Fibroblast of skin of right biceps (primary cell): ENCODE measurements around the gene SLC35F3.

Experiments
- DNase-seq: peaks from one replicate; pipeline ENCODE4 v3.0.0-alpha.2; 2013

Gene SLC35F3

DNA sequence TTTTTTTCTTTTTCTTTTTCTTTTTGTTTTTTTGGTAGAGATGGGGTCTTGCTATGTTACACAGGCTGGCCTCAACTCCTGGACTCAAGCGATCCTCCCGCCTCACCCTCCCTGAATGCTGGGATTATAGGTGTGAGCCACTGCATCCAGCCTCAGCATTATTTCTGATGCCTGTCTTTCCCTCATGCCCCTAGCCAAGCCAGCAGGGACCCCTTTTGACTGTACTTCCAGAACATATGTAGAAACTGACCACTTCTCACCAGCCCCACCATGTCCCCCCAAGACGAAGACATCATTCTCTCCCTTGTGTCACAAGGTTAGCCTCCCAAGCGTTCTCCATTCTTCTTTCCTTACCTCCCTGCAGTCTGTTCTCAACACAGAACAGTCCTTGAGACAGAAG is 360.8 kb downstream of the SLC35F3 start:
- DNase-seq, result no peak

DNA sequence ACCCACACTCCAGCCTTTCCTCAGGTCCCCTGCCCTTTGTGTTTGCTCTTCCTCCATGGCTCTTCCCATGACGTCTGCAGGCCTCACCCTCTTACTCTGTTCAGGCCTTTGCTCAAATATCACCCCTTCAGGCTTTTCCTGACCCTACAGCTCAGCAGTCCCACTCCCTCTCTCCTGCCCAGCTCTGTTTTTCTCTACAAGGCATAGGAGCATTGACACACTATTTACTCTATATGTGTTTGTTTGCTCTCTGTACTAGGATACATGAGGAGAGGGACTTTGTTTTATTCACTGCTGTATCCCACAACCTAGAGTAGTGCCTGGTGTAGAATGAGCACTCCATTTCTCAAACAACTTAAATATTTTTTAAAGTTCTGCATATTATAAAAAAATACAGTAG is 361.4 kb downstream of the SLC35F3 start:
- DNase-seq, result no peak

DNA sequence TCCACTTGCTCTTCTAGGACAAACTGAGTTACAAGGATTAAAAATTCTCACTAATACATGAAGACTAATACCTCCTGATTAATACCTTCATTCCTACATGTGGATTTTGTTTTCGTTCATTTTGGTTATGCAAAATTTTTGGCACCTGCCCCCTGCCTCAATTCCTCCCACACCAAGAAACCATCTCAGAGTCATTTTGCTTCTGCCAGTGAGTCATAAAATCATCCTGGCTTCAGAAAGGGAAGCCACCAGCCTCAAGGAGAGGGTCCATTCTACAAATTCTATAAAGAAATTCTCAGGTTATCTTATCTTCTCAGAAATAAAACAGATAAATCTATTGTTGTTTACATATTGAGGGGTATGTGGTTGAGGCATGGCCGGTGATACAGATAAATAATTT is 365.6 kb downstream of the SLC35F3 start:
- no peak for DNase-seq

DNA sequence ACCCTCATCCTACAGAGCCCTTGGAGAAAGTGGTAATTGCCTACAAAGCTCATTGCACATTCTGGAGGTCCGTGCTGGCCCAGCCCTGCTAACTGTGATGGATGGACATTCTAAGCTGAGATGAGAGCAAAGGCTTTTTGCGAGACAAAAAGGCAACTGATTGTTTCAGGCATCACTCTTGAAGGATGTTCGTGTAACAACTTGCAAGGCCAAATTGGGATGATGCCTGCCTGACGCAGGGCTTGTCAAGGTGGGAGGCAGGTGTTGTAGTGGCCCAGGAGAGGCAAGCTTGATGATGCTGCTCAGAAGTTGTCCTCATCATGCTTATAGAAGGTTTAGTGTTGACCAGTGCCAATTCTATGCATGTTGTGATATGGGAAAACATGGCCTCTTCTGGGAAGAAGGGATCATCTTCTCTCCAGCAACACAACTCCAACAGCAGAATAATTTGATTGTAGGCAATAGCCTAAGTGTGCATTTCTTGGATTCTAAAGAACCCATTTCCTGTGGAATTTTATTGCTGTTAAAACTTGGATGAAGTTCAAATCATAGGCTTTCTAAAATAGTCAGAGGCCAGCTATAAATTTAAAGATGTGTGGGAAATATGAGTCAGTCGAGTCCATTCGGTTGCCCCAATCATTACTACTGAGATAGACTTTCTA is 366.2 kb downstream of the SLC35F3 start:
- DNase-seq, result no peak

DNA sequence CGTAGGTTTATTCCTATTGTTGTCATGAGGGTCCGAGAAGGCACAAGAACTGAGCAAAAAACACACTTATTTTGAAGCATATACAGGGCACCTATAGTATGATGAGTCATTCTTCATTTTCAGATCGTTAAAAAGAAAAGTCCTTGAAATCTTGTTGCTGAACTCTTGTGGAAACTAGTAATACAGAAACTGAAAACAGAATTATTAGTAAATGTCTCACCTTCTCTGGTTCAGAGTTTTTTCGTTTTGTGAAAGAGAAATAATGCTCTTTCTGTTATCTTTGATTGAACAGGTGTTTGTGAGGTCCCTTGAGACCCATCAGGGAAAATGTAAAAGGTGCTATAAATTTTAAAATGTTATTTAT is 366.7 kb downstream of the SLC35F3 start:
- no peak for DNase-seq

DNA sequence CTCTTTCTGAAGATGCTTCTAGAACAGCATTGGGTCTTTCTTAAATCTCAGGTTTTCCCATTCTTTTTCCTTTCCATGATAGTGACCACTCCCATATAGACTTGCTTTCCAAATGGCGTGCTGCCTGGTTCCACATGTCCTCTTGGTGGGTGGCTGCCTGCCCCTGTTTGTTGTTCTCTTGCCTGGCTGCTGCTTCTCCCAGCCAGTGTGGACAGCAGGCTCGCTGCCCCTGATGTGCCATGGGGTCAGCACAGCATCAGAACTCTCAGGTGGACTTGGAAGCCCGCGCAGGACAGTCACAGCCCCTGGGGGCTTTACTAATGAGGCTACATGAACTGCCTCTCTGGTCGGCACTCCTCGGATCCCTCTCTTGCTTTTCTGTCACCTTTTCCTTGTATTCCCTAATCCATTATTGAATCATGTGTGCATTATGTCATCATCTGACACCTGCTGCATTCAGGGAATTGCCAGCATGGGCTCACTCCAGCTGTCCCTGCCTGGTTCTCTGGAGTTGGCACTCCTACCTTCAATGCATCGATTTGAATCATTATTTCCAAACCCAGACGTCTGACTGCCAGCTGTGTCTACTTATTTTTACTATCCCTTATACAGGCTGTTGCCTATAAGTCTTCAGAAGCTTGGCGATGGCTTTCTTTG is 368.3 kb downstream of the SLC35F3 start:
- no peak for DNase-seq

DNA sequence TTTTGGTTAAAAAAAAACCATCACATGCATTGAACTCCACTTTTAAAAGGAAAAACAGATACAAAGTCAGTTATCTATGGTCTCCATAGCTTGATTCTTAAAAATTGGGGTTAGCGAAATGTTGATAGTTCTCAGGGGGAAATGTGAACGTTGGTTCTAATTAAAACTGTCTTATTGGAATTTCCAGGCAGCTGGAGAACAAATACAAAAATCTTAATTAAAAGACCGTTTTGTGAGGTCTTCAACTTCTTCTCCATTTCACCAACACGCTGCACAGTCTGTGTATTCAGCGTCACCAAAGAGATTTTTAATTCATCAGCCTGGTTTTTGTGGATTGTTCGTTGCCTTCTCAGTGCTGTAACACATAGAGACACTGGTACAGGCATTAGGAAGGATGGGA is 369.5 kb downstream of the SLC35F3 start:
- DNase-seq, result no peak

DNA sequence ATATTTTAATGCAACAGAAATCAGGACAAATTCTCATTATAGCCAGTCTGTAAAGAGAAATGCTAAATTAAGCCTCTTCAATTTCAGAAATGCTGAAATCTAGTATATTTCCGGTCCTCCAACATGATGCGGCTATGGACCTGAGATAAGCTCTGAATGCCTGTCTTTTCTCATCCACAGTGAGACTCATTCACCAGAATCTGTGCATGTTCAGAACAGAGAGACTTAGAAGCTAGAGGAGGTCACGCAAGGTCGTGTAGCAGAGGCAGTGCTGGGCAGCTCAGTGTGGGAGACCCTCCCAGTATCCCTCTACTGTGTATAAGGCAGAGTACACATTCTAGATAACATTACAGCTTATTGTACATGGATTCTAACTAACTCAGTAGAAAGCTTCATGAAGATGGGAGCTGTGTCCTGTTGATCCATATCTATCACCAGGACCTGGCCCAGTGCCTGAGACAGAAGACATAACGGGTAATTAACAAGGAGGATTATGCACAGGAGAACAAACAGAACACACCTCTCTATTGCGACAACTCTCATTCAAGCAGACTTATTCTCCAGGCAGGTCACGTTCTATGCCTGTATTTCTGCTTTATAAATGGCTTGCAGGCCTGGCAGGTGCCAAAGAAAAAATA is 371.8 kb downstream of the SLC35F3 start:
- DNase-seq, result no peak

DNA sequence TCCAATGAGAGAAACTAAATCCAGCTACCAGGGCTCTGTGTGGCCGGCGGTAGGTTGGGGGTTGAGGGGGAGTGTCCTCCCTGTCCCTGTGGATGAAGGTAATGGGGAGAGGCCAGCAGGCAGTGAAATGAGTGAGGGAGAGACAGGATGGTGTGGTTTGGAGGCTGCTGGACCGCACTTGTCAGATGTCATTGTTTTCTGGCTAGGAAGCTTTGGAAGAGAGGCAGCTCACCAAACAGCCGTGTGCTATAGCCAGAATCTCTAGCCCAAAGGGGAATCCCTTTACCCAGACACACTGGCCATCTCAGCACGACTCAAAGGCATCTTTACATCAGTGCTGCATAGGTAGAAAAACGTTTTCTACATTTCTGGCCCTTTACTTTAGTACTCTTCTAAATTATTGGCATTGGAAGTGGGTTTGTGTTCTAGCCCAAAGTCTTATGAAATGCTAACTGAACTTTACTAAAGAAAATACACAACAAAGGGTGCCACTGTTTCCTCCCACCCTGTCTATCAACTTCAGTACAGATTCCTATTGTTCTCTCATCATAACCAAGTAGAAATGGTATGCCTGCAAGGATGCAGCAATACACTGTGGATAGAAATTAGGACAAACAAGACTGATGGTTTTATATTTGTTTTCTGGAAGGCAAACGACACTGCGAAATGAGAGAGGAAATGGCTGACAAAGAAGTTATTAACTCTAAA is 372.8 kb downstream of the SLC35F3 start:
- no peak for DNase-seq

DNA sequence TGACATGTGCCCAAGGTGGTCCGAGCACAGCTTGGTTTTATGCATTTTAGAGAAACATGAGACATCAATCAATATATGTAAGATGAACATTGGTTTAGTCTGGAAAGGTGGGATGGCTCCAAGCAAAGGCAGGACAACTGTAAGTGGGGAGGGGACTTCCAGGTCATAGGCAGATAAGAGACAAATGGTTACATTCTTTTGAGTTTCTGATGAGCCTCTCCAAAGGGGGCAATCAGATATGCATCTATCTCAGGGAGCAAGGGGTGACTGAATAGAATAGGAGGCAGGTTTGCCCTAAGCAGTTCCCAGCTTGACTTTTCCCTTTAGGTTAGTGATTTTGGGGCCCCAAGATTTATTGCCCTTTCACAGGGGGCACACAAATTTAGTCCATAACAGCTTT is 374.5 kb downstream of the SLC35F3 start:
- DNase-seq, result no peak

DNA sequence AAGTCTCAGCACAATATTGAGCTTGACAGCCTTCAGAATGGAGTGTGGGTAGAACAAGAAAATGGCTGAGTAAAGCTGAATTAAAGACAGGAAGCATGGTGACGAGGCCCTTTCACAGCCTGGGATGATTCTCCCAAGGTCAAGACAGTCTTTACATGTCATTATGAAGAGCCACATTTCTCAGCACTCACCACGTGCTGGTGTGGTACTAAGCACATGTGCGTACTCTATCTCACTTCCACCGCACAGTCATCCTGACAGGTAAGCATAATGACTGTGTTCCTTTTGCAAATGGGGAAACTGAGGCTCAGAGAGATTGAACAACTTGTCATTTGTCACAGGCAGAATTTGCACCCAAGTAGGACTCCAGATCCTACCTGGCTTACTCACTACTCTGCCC is 376.0 kb downstream of the SLC35F3 start:
- no peak for DNase-seq

DNA sequence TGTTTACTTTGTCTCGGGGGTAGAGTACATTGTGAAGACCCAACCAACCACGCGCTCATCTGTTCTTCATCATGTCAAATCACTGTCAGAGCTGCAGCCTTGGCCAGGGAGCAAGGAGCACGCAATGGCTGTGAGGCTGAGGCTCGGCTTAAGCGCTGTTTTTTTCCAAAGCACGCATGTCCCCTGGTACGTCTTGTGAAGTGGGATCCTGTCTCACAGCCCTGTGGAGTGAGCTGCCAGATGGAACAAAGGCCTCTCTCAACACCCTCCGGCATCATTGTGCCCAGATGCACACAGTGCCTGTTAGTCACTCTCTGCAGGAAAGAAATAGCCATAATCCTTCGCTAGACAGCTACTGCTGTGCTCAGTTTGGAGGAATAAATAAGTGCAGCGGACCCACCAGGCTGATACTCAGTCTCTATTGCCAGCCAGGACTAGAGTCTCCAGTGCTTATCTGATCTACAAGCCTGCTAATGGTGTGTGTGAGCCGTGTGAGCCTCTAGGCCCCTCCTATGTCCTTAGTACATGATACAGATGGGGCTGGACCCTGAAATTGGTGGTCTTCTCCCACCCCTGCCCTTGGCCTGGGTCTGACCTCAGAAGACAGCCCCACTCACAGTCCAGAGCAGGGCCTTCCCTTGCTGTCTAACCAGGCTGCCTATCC is 377.5 kb downstream of the SLC35F3 start:
- no peak for DNase-seq

DNA sequence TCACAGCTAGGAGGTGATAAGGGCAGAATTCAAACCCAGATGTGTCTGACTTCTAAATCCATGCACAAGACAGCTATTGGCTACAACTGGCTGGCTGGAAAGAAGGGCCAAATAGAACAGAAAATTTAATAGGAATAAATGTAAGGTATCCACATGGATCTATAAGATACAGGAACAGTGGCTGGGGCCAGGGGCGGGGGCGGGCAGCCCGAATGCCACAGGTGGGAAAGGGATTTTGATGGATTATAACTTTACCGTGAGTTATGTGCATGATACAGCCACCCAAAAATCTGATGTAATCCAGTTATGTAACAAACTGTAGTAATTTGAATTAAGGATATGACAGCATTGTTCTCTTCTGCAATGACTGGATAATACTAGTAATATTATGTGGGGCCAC is 381.7 kb downstream of the SLC35F3 start:
- no peak for DNase-seq

DNA sequence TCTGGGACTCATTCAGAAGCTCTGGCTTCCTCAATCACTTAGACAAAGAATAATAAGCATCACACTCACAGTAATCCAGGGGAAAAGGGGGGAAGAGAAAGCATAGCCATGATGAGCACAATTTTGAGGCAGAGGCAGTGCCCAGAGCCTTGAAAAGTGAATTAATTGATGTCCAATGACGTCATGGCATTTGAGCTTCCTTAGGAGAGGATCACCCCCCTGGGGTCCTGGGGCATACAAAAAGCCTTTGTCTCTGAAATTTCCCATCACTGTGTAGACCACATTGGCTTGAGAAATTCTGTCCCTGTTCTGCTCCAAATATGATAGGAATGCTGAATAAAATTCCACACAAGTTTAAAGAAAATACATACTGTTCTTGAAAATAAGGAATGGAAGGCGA is 384.5 kb downstream of the SLC35F3 start:
- no peak for DNase-seq

DNA sequence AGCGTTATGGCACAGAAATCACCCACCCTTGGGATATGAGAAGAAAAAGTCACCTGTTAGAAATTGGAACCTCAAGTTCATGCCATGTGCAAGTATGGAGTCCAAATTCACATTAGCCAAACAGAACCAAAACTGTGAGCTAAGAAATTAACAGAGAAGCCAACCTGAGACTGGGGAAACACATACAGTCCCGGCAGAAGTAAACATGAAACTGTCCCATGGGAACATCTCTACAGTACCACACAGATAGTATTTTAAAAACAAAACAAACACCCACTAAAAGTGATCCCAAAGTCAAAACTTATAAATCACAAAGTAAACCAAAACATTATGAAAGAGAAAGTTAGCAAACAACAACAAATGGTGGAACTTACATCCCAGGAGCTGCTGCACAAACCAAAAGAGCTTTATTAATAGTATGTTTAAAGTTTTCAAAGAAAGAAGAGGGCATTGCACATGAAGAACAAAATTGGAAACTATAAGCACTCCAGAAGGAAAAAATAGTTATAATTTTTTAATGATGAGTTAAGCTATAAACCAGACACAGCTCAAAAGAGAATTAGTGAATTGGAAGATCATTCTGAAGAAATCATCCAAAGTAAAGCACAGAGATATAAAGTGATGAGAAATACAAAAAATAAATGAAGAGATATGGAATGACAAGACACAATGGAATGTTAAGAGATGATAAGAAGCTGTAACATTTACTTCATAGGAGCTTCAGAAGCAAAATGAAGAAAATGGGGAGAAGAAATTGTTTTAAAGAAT is 385.2 kb downstream of the SLC35F3 start:
- no peak for DNase-seq

DNA sequence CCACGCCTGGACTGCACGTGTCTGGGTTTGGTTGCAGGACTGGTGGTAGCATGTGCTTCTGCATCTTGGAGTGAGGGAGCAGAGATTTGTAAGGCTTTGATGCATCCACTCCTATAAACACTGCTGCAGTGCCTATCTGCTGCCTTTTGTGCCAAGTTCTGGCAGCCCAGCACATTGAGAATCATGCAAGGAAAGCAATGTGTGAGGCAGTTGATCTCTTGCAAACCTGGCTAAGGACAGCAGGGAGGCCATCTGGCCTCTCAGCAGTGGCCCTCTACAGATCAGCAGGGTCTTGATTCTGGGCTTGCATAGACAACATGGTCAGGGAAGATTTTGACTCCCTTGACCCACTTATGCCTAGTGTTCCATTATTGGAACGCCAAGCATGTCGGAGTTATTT is 387.5 kb downstream of the SLC35F3 start:
- no peak for DNase-seq

DNA sequence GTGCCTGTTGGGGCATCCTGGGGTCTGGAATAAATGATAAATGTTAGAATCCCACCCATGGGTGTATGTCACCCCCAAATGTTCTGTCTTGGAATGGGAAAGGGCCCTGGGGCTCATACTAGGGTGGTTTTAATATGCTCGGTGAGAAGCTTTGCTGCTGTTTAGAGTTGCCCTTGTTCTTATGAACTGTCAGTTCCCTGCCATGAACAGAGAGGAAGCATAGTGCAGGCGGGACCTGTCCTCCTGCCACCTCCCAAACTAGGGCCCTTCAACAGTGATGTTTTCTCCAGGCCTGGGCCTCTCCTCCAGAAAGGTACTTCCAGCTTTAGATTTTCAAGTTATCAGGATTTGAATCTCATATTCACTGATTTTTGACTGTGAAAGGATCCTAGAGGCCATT is 388.1 kb downstream of the SLC35F3 start:
- DNase-seq, result no peak

DNA sequence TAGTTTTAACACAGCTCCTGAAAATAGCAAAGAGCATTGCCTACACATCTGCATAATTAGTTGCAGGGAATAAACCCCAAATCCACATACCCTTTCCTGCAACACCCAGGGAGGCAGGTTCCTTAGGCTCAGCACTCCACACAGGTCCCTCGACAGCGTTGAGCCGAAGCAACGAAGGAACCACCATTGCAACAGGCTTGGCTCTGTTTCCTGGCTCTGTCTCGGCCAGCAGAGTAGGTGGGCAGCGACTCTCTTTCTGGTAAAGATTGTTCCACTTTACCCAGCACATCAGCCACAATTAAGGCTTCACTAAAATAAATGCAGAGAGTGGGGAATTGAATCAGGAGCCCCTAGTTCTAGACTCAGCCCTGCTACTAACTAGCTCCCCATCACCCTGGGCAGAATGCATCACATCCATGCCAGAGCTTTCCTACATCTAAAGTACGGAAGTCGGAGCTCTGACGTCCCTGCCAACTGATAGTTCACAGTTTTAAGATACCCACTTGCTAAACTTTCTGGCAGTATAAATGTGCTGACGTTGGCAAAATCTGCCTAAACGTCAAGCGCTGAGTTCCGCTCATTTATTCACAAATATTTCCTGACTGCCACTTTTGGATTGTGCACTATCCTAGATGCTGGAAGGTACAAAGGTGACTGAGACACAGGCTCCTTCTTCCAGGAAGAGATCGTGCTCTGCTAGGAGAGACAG is 389.8 kb downstream of the SLC35F3 start:
- no peak for DNase-seq

DNA sequence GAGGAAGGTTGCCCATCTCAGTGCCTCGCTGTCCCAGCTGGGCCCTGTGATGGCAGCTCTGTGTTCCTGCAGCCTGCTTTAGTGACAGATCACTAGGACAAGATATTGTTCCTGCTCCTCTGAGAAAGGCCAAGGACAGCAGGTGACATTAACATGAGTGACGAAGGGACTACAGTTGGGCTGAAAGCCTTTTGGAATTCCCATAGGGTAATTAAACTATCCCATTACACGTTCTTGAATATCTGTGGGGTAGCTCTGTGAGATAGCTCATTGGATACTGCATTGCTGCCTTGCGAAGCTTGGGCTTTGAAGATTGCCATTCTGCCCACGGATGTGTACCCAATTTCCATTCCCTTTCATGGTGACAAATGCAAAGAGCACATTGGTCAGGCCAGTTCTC is 390.6 kb downstream of the SLC35F3 start:
- DNase-seq, result no peak

DNA sequence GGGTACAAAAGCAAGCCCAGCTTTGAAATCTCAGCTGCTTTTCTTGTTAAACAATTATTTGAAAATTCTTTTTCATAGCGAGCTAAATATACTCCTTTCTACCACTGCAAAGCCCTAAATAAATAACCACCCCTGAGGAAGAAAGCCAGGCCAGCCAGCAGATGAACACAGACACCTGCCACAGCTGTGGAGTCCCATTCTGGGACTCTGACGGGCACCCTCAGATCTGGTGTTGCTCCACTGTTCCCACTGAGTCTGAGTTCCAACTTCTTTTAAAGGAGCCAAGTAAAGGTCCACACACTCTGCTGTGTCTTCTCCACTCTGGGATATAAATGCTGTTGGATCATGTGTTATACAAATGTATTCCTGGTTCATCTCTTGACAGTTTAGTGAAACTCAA is 391.1 kb downstream of the SLC35F3 start:
- no peak for DNase-seq

DNA sequence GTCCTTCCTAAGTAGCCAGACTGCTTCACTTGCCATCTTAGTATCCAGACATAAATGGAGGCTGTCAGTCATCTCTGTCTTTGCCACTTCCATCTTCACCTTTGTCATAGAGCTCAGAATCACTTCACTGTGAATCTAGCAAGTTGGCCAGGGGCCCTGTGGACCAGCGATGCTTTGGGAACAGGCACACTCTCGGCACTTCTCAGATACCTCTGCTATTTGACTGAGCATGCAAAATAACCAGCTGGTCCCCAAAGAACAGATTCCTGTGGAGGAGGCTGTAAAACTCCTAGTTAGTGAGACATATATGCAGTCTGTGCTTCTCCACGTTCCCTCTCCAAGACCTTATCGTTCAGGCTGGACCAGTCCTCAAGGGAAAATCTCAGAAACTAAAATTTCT is 392.0 kb downstream of the SLC35F3 start:
- DNase-seq, result no peak

DNA sequence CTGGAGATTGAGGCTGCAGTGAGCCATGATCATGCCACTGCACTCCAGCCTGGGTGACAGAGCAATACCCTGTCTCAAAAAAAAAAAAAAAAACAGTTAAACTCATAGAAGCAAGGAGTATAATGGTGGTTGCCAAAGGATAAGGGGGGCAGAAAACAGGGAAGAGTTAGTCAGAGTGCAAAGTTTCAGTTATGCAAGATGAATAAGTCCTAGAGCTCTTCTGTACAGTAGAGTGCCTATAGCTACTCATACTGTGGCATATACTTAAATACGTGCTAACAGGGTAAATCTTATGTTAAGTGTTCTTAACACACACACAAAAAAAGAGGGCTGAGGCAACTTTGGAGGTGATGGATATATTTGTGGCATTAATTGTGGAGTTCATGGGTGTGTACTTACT is 393.2 kb downstream of the SLC35F3 start:
- DNase-seq, result no peak
